Measurements from ENCODE around the gene CGB2. TPM values are rescaled to one million over a fixed set of nuclear protein-coding genes. Genes with fewer than 3 reads are reported as not detected.
"Not testable (repeated sequence)": the region's sequence is repeated elsewhere in the genome, so short reads cannot be mapped to it uniquely, and the experiment has no call there.

The CGB2 gene
- total RNA-seq, 3 donors from 2014 or later: not detected

- Mint-ChIP-seq H3K4me1 (ENCODE audit: low read depth) (peaks cover 18% of the 10 kb centered on the region), H3K9me3 (no peaks in the 10 kb centered on the region), H3K4me3 (peak overlapping the region; percentile 77), H3K27me3 (ENCODE audit: low read depth) (peaks cover 3% of the 10 kb centered on the region), H3K36me3 (ENCODE audit: insufficient read depth) (peaks cover 5% of the 10 kb centered on the region)
- ATAC-seq: peak; percentile 85 to 88
- DNase-seq: peak; percentile 57
Measured at GRCh38 chr19:49017666-49018351, 13.9 kb upstream of the CGB2 start.

GRCh38 chr19:49018388-49019241 lies 13.1 kb upstream of the CGB2 start:
- H3K9me3 Mint-ChIP-seq; ATAC-seq; H3K36me3 Mint-ChIP-seq (ENCODE audit: insufficient read depth); H3K27me3 Mint-ChIP-seq (ENCODE audit: low read depth); DNase-seq: not testable (repeated sequence)
- Mint-ChIP-seq H3K4me1 (ENCODE audit: low read depth) (peaks cover 18% of the 10 kb centered on the region), H3K4me3 (peak overlapping the region; percentile 77)

- Mint-ChIP-seq H3K27me3 (ENCODE audit: low read depth) (peaks cover 3% of the 10 kb centered on the region), H3K4me3 (peak overlapping the region; percentile 77), H3K9me3 (no peaks in the 10 kb centered on the region), H3K4me1 (ENCODE audit: low read depth) (peaks cover 18% of the 10 kb centered on the region), H3K36me3 (ENCODE audit: insufficient read depth) (peaks cover 2% of the 10 kb centered on the region)
- ATAC-seq (peak; percentile 38 to 59), DNase-seq (peak; percentile 65)
Measured at GRCh38 chr19:49019242-49019932, 12.3 kb upstream of the CGB2 start.

- ATAC-seq (no peak), DNase-seq (no peak)
- Mint-ChIP-seq H3K4me3 (no peak overlapping the region), H3K9me3 (no peaks in the 10 kb centered on the region), H3K36me3 (ENCODE audit: insufficient read depth) (peaks cover 2% of the 10 kb centered on the region), H3K27me3 (ENCODE audit: low read depth) (peaks cover 3% of the 10 kb centered on the region), H3K4me1 (ENCODE audit: low read depth) (peaks cover 18% of the 10 kb centered on the region)
Measured at GRCh38 chr19:49020342-49020741, 11.3 kb upstream of the CGB2 start.

- Mint-ChIP-seq H3K36me3 (ENCODE audit: insufficient read depth) (no peaks in the 10 kb centered on the region), H3K9me3 (no peaks in the 10 kb centered on the region), H3K27me3 (ENCODE audit: low read depth) (peaks cover 3% of the 10 kb centered on the region), H3K4me1 (ENCODE audit: low read depth) (peaks cover 18% of the 10 kb centered on the region), H3K4me3 (no peak overlapping the region)
- DNase-seq (no peak), ATAC-seq (no peak)
Measured at GRCh38 chr19:49020931-49021895, 10.5 kb upstream of the CGB2 start.

GRCh38 chr19:49022116-49022515 lies 9.6 kb upstream of the CGB2 start:
- ATAC-seq (no peak), DNase-seq (no peak)
- Mint-ChIP-seq H3K9me3 (no peaks in the 10 kb centered on the region), H3K4me3 (no peak overlapping the region), H3K4me1 (ENCODE audit: low read depth) (peaks cover 18% of the 10 kb centered on the region), H3K27me3 (ENCODE audit: low read depth) (peaks cover 3% of the 10 kb centered on the region), H3K36me3 (ENCODE audit: insufficient read depth) (no peaks in the 10 kb centered on the region)

GRCh38 chr19:49024233-49024632 lies 7.5 kb upstream of the CGB2 start, which contains the start of gene CGB3:
Gene CGB3 (minus strand): TSS chr19:49024333. CDS start chr19:49023971, 362 bp downstream.
- not testable (repeated sequence) for DNase-seq; H3K4me1 Mint-ChIP-seq (ENCODE audit: low read depth); H3K36me3 Mint-ChIP-seq (ENCODE audit: insufficient read depth); ATAC-seq; H3K4me3 Mint-ChIP-seq; H3K27me3 Mint-ChIP-seq (ENCODE audit: low read depth); H3K9me3 Mint-ChIP-seq

- DNase-seq; H3K36me3 Mint-ChIP-seq (ENCODE audit: insufficient read depth); H3K9me3 Mint-ChIP-seq; ATAC-seq; H3K4me3 Mint-ChIP-seq; H3K4me1 Mint-ChIP-seq (ENCODE audit: low read depth); H3K27me3 Mint-ChIP-seq (ENCODE audit: low read depth): not testable (repeated sequence)
Measured at GRCh38 chr19:49025088-49025487, 6.6 kb upstream of the CGB2 start.

GRCh38 chr19:49025599-49025998 lies 6.1 kb upstream of the CGB2 start:
- DNase-seq; H3K4me1 Mint-ChIP-seq (ENCODE audit: low read depth); ATAC-seq; H3K36me3 Mint-ChIP-seq (ENCODE audit: insufficient read depth); H3K4me3 Mint-ChIP-seq; H3K27me3 Mint-ChIP-seq (ENCODE audit: low read depth); H3K9me3 Mint-ChIP-seq: not testable (repeated sequence)

GRCh38 chr19:49028686-49029085 lies 3.0 kb upstream of the CGB2 start:
- not testable (repeated sequence) for H3K4me1 Mint-ChIP-seq (ENCODE audit: low read depth); ATAC-seq; H3K9me3 Mint-ChIP-seq; H3K36me3 Mint-ChIP-seq (ENCODE audit: insufficient read depth); DNase-seq; H3K4me3 Mint-ChIP-seq; H3K27me3 Mint-ChIP-seq (ENCODE audit: low read depth)

GRCh38 chr19:49029749-49030148 lies 1.9 kb upstream of the CGB2 start:
- H3K27me3 Mint-ChIP-seq (ENCODE audit: low read depth); H3K9me3 Mint-ChIP-seq; H3K4me1 Mint-ChIP-seq (ENCODE audit: low read depth); DNase-seq; H3K36me3 Mint-ChIP-seq (ENCODE audit: insufficient read depth); ATAC-seq; H3K4me3 Mint-ChIP-seq: not testable (repeated sequence)

- H3K4me1 Mint-ChIP-seq (ENCODE audit: low read depth); H3K27me3 Mint-ChIP-seq (ENCODE audit: low read depth); H3K9me3 Mint-ChIP-seq: not testable (repeated sequence)
Measured at GRCh38 chr19:49030323-49030722, 1.4 kb upstream of the CGB2 start.

GRCh38 chr19:49036815-49037214 lies 5.1 kb downstream of the CGB2 start, which contains the start of gene CGB1:
Gene CGB1 (minus strand): TSS chr19:49036895. CDS start chr19:49036711, 184 bp downstream.
- DNase-seq (peak; percentile 40), ATAC-seq (peak; percentile 30 to 56)
- not testable (repeated sequence) for H3K4me3 Mint-ChIP-seq; H3K36me3 Mint-ChIP-seq (ENCODE audit: insufficient read depth); H3K9me3 Mint-ChIP-seq; H3K4me1 Mint-ChIP-seq (ENCODE audit: low read depth); H3K27me3 Mint-ChIP-seq (ENCODE audit: low read depth)

More at GRCh38 chr19:49030323-49030722, 1.4 kb upstream of the CGB2 start:
- H3K36me3 Mint-ChIP-seq (ENCODE audit: insufficient read depth); ATAC-seq; DNase-seq; H3K4me3 Mint-ChIP-seq: not testable (repeated sequence)

Measured in activated T-cell treated with anti-CD3 and anti-CD28 coated beads, Interleukin-2, amount 50 U/mL, for 4 hours (primary cell).